ENCODE data around the gene NFKBIA. TPM values are rescaled to one million over a fixed set of nuclear protein-coding genes. Genes with fewer than 3 reads are reported as not detected.
"Not testable (repeated sequence)": the region's sequence is repeated elsewhere in the genome, so short reads cannot be mapped to it uniquely, and the experiment has no call there.

NFKBIA gene
- total RNA-seq, 1 donor from 2014 or later = 331 TPM

DNA sequence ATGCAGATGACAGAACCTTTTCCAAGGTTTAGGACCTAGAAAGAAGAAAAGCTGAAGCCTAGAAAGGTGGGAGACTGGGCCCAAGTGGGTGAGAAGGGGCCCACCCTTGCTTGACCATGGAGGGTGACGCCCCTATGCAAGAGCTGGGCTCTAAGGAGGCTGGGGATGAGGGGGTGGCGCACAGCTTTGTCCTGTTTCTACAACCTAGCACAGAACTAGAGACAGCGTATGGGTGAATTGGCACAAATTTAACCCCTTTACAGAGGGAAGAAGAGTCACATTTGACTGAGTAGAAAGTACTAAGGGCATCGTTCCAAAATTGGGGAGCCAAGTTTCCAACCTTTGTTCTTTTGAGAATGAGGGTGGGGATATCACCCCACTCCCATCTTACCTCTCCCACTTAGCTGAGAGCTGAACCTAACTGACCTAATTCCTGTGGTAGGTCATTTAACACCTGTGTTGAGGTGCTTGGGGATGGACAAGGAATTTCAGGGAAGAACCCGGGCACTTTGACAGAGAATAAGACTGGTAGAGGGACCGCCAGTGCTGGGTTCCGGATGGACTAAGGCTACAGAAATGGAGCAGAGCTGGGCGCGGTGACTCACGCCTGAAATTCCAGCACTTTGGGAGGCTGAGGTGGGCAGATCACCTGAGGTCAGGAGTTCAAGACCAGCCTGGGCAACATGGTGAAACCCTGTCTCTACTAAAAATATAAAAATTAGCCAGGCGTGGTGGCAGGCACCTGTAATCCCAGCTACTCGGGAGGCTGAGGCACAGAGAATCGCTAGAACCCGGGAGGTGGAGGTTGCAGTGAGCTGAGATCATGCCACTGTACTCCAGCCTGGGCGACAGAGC is 5.2 kb downstream of the NFKBIA start:
- peak in 1 of 2 donors; percentile 12 for ATAC-seq
- Histone ChIP-seq H3K36me3 (peaks cover 47% of the 10 kb centered on the region), H3K27ac (peak overlapping the region; percentile 55), H3K4me1 (peaks cover 58% of the 10 kb centered on the region), H3K4me3 (no peak overlapping the region), H3K27me3 (ENCODE audit: low read depth) (no peaks in the 10 kb centered on the region), H3K9me3 (no peaks in the 10 kb centered on the region)
- TF ChIP-seq, protein P1, sequence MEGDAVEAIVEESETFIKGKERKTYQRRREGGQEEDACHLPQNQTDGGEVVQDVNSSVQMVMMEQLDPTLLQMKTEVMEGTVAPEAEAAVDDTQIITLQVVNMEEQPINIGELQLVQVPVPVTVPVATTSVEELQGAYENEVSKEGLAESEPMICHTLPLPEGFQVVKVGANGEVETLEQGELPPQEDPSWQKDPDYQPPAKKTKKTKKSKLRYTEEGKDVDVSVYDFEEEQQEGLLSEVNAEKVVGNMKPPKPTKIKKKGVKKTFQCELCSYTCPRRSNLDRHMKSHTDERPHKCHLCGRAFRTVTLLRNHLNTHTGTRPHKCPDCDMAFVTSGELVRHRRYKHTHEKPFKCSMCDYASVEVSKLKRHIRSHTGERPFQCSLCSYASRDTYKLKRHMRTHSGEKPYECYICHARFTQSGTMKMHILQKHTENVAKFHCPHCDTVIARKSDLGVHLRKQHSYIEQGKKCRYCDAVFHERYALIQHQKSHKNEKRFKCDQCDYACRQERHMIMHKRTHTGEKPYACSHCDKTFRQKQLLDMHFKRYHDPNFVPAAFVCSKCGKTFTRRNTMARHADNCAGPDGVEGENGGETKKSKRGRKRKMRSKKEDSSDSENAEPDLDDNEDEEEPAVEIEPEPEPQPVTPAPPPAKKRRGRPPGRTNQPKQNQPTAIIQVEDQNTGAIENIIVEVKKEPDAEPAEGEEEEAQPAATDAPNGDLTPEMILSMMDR (IDR thresholded peaks at IDR 0.05) = no peak
- intact Hi-C loops (cut with DNase I) = no loop called here
- no peak for DNase-seq

DNA sequence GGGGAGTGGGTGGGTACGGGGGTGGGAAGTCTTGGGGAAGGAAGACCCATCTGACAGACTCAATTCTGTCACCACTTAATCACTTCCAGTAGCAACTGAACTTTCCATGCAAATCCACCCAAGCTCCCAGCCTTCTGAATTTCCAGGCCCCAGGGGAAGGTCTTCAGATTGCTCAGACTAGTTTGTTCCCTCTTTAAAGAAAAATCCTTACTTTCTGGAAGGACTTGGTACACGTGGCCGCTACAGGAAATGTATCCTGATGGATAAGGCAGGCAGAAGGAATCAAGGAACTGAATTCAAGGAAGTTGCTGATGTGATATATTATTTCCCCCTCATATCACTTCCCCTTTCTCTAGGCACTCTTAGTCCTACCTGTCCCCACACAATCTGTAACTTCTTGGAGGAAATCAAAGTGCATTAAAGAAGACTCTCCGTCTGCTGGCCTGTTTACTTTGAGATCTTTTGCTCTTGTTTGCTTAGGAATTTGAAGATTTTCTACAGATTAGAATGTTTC is 6.4 kb downstream of the NFKBIA start:
- Histone ChIP-seq H3K36me3 (peaks cover 41% of the 10 kb centered on the region), H3K4me1 (peaks cover 58% of the 10 kb centered on the region), H3K4me3 (no peak overlapping the region), H3K27me3 (ENCODE audit: low read depth) (no peaks in the 10 kb centered on the region), H3K9me3 (no peaks in the 10 kb centered on the region), H3K27ac (peak overlapping the region; percentile 55)
- ATAC-seq (peak in 1 of 2 donors; percentile 1), DNase-seq (no peak)
- TF ChIP-seq, protein P1 (IDR thresholded peaks at IDR 0.05) = no peak
- intact Hi-C loops (cut with DNase I) = no loop called here

DNA sequence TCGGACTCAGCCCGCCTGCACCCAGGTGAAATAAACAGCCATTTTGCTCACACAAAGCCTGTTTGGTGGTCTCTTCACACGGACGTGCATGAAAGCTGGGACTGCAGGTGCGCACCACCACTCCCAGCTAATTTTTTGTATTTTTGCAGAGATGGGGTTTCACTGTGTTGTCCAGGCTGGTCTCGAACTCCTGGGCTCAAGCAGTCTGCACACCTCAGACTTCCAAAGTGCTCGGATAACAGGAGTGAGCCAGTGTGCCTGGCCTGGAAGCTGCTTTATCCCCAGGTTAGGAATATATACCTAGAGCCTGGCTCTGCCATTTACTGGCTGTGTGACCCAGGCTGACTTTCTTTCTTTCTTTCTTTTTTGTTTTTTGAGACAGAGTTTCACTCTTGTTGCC is 7.9 kb downstream of the NFKBIA start:
- H3K27ac ChIP-seq; H3K27me3 ChIP-seq (ENCODE audit: low read depth); intact Hi-C loops (cut with DNase I); DNase-seq; ATAC-seq; H3K4me3 ChIP-seq; H3K9me3 ChIP-seq: not testable (repeated sequence)
- Histone ChIP-seq H3K36me3 (peaks cover 26% of the 10 kb centered on the region), H3K4me1 (peaks cover 45% of the 10 kb centered on the region)

DNA sequence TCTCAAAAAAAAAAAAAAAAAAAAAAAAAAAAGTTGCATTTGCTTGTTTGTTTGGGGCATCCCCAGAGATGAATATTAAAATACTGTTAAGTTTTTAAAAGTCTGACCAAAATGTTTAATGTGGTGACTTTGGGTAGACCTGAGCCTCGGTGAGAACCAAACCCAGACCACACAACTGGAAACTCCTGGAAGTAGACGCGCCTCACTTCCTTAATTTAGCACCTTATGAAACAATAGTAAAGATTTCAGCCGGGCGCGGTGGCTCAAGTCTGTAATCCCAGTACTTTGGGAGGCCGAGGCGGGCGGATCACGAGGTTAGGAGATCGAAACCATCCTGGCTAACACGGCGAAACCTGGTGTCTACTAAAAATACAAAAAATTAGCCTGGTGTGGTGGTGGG is 9.3 kb downstream of the NFKBIA start:
- H3K9me3 ChIP-seq = no peaks in the 10 kb centered on the region
- no peak for ATAC-seq
- H3K36me3 ChIP-seq = peaks cover 12% of the 10 kb centered on the region
- H3K27me3 ChIP-seq (ENCODE audit: low read depth) = no peaks in the 10 kb centered on the region
- intact Hi-C loops (cut with DNase I) = no loop called here
- H3K27ac ChIP-seq = no peak overlapping the region
- no peak for DNase-seq
- TF ChIP-seq, protein P1 (IDR thresholded peaks at IDR 0.05) = no peak
- no peak overlapping the region for H3K4me3 ChIP-seq
- H3K4me1 ChIP-seq = peaks cover 31% of the 10 kb centered on the region

DNA sequence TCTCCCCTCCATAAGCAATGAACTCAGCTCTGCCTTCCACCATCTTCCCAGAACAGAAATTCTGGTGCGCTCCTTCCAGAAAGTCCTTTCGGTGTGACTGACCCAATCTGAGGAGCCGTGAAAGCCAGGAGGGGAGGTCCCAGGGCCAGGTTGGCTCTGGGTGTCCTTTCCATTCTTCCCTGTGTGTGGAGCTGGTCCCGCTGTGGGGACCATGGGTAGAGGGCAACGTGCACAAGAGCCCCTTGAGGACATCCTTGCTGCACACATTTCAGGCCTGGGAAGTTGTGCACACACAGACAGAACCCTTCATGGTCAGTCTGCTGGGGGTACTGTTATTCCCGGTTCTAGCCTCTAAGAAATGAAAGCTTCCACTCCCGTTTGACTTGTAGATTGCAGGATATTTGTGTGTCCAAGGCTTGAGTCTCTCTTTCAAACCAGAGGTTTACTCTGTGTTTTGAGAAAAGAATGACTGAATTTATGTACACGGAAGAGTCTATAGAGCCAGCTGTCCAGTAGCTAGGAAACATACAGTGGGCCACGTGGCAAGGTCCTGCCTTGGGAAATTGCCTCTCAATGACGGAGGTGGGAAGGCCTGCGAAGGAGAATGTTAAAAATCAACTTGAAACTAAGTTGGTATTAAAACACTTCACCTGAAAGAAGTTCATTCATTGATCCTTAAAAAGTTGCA is 10.1 kb downstream of the NFKBIA start:
- no peak overlapping the region for H3K4me3 ChIP-seq
- H3K9me3 ChIP-seq = no peaks in the 10 kb centered on the region
- peaks cover 6% of the 10 kb centered on the region for H3K36me3 ChIP-seq
- intact Hi-C loops (cut with DNase I) = no loop called here
- no peak overlapping the region for H3K27ac ChIP-seq
- peaks cover 23% of the 10 kb centered on the region for H3K4me1 ChIP-seq
- ATAC-seq (no peak), DNase-seq (no peak)
- TF ChIP-seq, protein P1 (IDR thresholded peaks at IDR 0.05) = no peak
- no peaks in the 10 kb centered on the region for H3K27me3 ChIP-seq (ENCODE audit: low read depth)

DNA sequence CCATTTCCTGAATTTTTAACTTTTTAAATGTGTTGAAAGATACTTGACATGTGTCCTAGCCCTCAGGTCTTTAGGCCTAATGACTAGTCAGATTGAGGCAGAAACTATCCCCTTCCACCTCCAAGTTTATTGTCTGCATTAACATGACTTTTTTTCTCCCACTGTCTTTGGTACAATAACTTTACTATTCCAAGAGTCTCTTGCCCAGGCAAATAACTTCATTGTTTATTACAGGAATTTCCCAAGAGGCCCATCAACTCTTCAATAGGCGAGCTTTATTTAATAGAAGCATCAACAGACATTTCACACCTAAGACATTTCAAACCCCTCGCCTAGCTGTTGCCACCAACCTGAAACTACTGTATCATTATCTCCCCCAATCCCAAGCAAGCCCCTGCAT is 10.7 kb downstream of the NFKBIA start:
- ATAC-seq (no peak), DNase-seq (no peak)
- Histone ChIP-seq H3K27me3 (ENCODE audit: low read depth) (no peaks in the 10 kb centered on the region), H3K4me1 (peaks cover 17% of the 10 kb centered on the region), H3K9me3 (no peaks in the 10 kb centered on the region), H3K4me3 (no peak overlapping the region), H3K27ac (no peak overlapping the region), H3K36me3 (no peaks in the 10 kb centered on the region)
- TF ChIP-seq, protein P1 (IDR thresholded peaks at IDR 0.05) = no peak
- intact Hi-C loops (cut with DNase I) = no loop called here
